ENCODE results near the gene HIGD1A.

- TF ChIP-seq ARNTL (CRISPR knock-in tag; IDR thresholded peaks at IDR 0.05; ENCODE audit: borderline replicate concordance, low read depth): no peak
- no peak for TF ChIP-seq PATZ1 (CRISPR knock-in tag; IDR thresholded peaks at IDR 0.05; ENCODE audit: borderline replicate concordance)
- TF ChIP-seq CREB5 (CRISPR knock-in tag; IDR thresholded peaks at IDR 0.05; ENCODE audit: low read depth): no peak
- no peak for TF ChIP-seq ESRRG (CRISPR knock-in tag; IDR thresholded peaks at IDR 0.05)
These were observed 56.7 kb downstream of the HIGD1A start for GRCh38 chr3:42747581-42747980.
